ENCODE results near the gene ROCK2.

The ROCK2 gene

DNA sequence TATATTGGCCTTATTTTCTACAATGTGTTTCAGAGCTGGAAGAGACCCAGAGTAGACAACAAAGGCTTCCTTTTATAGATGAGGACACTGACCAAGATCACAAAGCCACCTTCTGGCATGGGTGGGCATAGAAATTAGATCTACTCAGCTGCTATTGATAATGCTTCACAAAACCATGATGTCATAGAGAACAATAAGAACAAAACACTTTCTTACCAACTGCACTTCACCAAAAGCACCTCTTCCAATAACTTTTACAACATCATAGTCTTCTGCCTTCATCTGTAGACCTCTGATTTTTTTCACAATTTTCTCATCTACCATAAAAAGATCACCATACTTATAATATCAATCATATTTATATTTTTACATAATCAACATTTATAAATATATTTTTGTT is 58.1 kb downstream of the ROCK2 start:
- Histone ChIP-seq H3K4me2 (no peak overlapping the region), H3K27ac (no peak overlapping the region), H3K4me3 (IDR thresholded peaks at IDR 0.05; ENCODE audit: insufficient read depth, low read depth, low read length) (no peak overlapping the region), H3K36me3 (ENCODE audit: insufficient read depth) (no peaks in the 10 kb centered on the region), H4K20me1 (ENCODE audit: insufficient read depth) (no peaks in the 10 kb centered on the region), H3K79me2 (ENCODE audit: insufficient read depth, low read depth) (no peaks in the 10 kb centered on the region; the same call in 1 of the 2 replicates), H3K9ac (no peak overlapping the region), H2AFZ (ENCODE audit: low read depth) (no peak overlapping the region), H3K27me3 (ENCODE audit: insufficient read depth, low read depth) (no peaks in the 10 kb centered on the region), H3K4me1 (ENCODE audit: low read depth, poor library complexity, severe bottlenecking) (no peaks in the 10 kb centered on the region)
- TF ChIP-seq CTCF (conservative IDR thresholded peaks at IDR 0.05; ENCODE audit: low read depth, low read length), result no peak

DNA sequence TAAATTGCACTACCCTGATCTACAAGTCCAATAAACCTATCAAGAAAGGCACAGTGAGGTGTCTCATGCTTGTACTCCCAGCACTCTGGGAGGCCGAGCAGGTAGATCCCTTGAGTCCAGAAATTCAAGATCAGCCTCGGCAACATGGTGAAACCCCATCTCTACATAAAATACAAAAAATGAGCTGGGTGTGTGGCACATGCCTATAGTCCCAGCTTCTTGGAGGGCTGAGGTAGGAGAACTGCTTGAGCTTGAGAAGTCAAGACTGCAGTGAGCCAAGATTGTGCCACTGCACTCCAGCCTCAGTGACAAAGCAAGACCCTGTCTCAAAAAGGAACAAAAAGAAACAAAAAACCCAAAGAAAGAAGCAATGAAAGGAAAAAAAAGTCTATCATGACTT is 58.9 kb downstream of the ROCK2 start:
- Histone ChIP-seq H3K4me1 (ENCODE audit: low read depth, poor library complexity, severe bottlenecking) (no peaks in the 10 kb centered on the region), H3K4me2 (no peak overlapping the region), H4K20me1 (ENCODE audit: insufficient read depth) (no peaks in the 10 kb centered on the region), H3K4me3 (IDR thresholded peaks at IDR 0.05; ENCODE audit: insufficient read depth, low read depth, low read length) (no peak overlapping the region), H3K36me3 (ENCODE audit: insufficient read depth) (no peaks in the 10 kb centered on the region), H2AFZ (ENCODE audit: low read depth) (no peak overlapping the region), H3K27ac (no peak overlapping the region), H3K27me3 (ENCODE audit: insufficient read depth, low read depth) (no peaks in the 10 kb centered on the region), H3K79me2 (ENCODE audit: insufficient read depth, low read depth) (no peaks in the 10 kb centered on the region; the same call in 1 of the 2 replicates), H3K9ac (no peak overlapping the region)
- TF ChIP-seq CTCF (conservative IDR thresholded peaks at IDR 0.05; ENCODE audit: low read depth, low read length), result no peak

DNA sequence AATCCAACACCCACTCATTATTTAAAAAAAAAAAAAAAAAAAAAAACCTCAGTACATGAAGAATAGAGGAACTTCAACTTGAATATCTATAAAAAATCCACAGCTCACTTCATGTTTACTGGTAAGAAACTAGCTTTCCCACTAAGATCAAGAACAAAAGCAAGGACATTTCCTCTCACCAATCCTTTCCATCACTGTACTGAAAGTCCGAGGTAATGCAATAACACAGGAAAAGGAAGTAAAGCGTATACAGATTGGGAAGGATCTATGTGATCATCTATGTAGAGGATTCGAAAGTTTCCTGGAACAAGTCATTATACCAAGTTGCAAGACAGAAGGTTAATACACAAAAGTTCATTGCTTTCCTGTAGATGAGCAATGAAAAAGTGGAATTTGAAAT is 63.2 kb downstream of the ROCK2 start:
- TF ChIP-seq CTCF (conservative IDR thresholded peaks at IDR 0.05; ENCODE audit: low read depth, low read length), result no peak
- no peak overlapping the region for H3K9ac ChIP-seq
- H3K4me3 ChIP-seq (IDR thresholded peaks at IDR 0.05; ENCODE audit: insufficient read depth, low read depth, low read length), result no peak overlapping the region
- no peak overlapping the region for H3K4me2 ChIP-seq
- H3K4me1 ChIP-seq (ENCODE audit: low read depth, poor library complexity, severe bottlenecking), result no peaks in the 10 kb centered on the region
- H2AFZ ChIP-seq (ENCODE audit: low read depth), result no peak overlapping the region
- H3K79me2 ChIP-seq (ENCODE audit: insufficient read depth, low read depth), result no peaks in the 10 kb centered on the region
- no peak overlapping the region for H3K27ac ChIP-seq
- no peaks in the 10 kb centered on the region for H3K36me3 ChIP-seq (ENCODE audit: insufficient read depth)
- H4K20me1 ChIP-seq (ENCODE audit: insufficient read depth), result no peaks in the 10 kb centered on the region
- no peaks in the 10 kb centered on the region for H3K27me3 ChIP-seq (ENCODE audit: insufficient read depth, low read depth)

GRCh38 chr2:11280713-11281112 is 63.7 kb downstream of the ROCK2 start:
- H3K36me3 ChIP-seq (ENCODE audit: insufficient read depth), result no peaks in the 10 kb centered on the region
- no peak overlapping the region for H3K4me3 ChIP-seq (IDR thresholded peaks at IDR 0.05; ENCODE audit: insufficient read depth, low read depth, low read length)
- H3K4me1 ChIP-seq (ENCODE audit: low read depth, poor library complexity, severe bottlenecking), result no peaks in the 10 kb centered on the region
- no peak for TF ChIP-seq CTCF (conservative IDR thresholded peaks at IDR 0.05; ENCODE audit: low read depth, low read length)
- no peak overlapping the region for H3K27ac ChIP-seq
- H4K20me1 ChIP-seq (ENCODE audit: insufficient read depth), result no peaks in the 10 kb centered on the region
- H3K27me3 ChIP-seq (ENCODE audit: insufficient read depth, low read depth), result no peaks in the 10 kb centered on the region
- H3K79me2 ChIP-seq (ENCODE audit: insufficient read depth, low read depth), result no peaks in the 10 kb centered on the region
- H3K4me2 ChIP-seq, result no peak overlapping the region
- H3K9ac ChIP-seq, result no peak overlapping the region
- H2AFZ ChIP-seq (ENCODE audit: low read depth), result no peak overlapping the region

Measured in KMS-11 (cell line).